ENCODE data around the gene ZNF518A. TPM values are rescaled to one million over a fixed set of nuclear protein-coding genes. Genes with fewer than 3 reads are reported as not detected.

ZNF518A gene
- total and polyA plus RNA-seq, 2 of the 8 experiments (the other 6 are each of a cell fraction or from before 2014, with no cell fraction given) = 6.6 to 34.8 TPM

DNA sequence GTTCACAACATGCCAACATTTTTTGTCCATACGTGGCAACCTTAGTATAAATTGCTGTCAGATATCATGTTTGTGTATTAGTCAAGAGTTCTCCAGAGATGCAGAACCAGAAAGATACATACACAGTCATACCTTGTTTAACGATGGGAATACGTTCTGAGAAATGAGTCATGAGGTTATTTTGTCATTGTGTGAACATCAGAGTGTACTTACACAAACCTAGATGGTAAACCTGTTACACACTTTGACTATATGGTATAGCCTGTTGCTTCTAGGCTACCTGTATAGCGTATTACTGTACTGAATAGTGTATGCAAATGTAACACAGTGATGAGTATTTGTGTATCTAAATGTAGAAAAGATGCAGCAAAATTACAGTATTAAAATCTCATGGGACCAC is 22.3 kb downstream of the ZNF518A start (continued):
- TF ChIP-seq PHF8 (conservative IDR thresholded peaks at IDR 0.05; ENCODE audit: low read depth, low read length) (no peak), ZNF274 (IDR thresholded peaks at IDR 0.05; ENCODE audit: borderline replicate concordance, extremely low read depth, low read length) (no peak), RFX5 (IDR thresholded peaks at IDR 0.05; ENCODE audit: borderline replicate concordance, low read depth, low read length) (no peak), CTBP2 (IDR thresholded peaks at IDR 0.05; ENCODE audit: borderline replicate concordance, insufficient read depth, insufficient read length, low read length) (no peak), SP4 (IDR thresholded peaks at IDR 0.05; ENCODE audit: low read length) (no peak), CBX5 (IDR thresholded peaks at IDR 0.05; ENCODE audit: low read depth, low read length) (no peak), SUZ12 (IDR thresholded peaks at IDR 0.05; ENCODE audit: low read length) (no peak)

All from H1 (cell line).